Endothelial cell of hepatic sinusoid (primary cell): ENCODE data around the gene C8G.

Experiments used
- in situ Hi-C: cut with HindIII; loops from 2 replicates; pipeline ENCODE4 v1.10.0; 2017; ENCODE audit warnings: low sequenced_read_pairs

C8G gene

DNA sequence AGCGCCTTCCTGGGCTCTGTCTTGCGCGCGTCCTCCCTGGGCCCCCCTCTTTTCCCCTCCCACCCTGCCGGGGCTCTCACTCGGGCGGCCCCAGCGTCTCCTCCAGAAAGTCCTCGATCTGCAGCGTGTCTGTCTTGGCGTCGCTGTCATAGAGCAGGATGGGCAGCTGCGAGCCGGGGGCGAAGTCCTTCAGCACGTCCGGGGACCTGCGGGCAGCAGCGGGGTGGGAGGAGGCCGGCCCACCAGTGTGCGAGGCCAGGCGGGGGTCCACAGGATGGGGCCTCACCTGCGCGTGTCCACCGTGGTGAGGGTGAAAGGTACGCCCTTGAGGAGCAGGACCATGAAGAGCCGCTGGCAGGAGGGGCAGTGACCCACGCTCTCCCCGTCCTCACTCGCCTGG lies 50.3 kb downstream of the C8G start:
- in situ Hi-C loops = no loop called here

- in situ Hi-C loops = no loop called here
These were observed 50.8 kb downstream of the C8G start for GRCh38 chr9:136995772-136996311.
